EH (cell line): ENCODE data around the gene LZTS2.

Experiments used
- DNase-seq: peaks from one replicate; pipeline ENCODE4 v3.0.0-alpha.2; 2015; ENCODE audit warnings: low read depth

The LZTS2 gene

DNA sequence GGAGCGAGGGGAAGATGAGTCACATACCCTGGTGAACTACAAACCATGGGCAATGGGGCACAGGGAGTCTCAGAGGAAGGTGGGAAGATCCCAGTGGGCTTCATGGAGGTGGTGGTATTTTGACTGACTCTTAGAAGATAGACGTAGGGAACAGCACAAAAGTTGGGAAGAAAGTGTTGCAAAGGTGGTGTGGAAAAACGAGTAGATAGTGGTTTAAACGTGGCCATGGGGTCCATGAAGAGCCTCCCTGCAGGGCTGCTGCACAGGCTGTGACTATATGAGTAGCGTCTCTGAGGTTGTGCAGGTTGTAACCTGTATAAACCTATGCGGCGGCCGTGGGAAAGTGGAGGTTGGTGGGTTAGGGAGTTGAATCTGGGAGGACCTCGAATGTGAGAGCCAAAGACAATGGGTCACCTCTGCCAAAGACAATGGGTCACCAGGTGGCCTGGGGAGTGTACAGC is 13.8 kb downstream of the LZTS2 start:
- DNase-seq, result no peak

DNA sequence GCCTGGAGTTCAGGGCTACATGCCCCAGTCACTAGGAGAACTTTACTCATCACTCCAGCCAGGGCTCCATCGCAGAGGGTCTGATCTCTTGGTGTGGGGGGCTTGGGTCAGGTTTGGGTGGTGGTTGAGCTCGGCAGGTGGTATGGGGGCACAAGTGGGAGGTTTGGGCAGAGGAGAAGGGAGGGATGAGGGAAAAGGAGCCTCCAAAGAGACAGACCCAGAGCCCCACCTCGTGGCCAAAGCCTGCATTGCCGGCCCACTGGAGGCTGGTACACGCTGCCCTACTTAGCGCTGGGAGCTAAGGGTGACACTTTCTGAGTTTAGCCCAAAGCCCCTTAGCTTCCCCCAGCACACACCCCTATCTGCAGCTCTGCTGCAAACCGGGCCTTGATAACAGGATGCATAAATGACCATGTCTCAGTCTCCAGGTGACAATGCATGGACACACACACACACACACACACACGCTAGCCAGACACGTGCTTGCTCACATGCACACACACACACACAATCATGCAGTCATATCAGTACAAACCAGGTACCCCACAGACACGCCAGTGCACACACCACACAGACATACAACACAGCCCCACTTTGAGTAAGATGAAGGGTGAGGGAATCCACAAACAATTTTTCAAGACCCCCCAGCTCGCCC is 14.7 kb downstream of the LZTS2 start:
- DNase-seq, result peak; percentile 72

DNA sequence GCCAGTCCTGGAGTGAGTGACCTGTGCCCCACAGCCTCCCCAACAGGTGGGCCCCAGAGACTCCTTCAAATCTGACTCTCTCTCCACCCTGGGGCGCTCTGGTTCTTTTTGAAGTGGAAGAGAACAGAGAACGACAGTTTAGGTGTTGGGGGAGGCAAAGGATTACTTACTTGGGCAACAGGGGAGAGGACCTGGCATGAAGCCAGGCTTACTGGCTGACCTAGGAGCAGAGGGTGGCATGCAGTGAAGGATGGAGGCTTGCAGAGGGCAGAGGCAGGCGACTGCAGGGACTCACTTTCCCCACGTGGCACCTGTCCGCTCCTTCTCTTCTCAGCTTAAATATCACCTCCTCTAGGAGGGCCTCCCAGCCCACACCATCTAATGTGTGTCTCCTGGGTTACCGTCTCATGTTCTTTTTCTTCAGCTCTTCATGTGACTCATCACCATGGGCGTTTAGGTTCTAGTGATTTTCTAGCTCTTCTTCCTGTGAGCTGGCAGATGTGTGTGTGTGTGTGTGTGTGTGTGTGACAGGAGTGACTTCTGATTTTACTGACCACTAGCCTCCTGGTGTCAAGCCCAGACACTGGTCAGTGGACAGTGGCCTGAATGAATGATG is 15.5 kb downstream of the LZTS2 start:
- peak; percentile 90 for DNase-seq

DNA sequence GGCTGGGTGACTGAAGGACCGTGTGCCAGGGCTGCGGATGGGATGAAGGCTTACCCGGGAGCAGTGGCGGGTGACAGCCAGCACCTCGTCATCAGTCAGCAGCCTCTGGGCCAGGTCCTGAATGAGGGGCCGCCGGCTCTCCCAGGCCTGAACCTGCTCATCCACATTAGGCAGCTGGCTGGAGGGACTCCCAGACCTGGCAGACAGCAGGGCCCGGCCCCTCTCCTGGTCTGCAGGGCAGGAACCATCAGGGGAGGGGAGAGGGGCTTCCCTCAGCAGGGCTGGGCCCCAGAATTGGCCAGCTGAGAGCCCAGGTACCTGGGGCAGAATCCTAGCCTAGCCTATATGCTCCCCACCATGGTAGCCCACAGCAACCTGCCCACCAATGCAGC is 16.0 kb downstream of the LZTS2 start:
- no peak for DNase-seq

DNA sequence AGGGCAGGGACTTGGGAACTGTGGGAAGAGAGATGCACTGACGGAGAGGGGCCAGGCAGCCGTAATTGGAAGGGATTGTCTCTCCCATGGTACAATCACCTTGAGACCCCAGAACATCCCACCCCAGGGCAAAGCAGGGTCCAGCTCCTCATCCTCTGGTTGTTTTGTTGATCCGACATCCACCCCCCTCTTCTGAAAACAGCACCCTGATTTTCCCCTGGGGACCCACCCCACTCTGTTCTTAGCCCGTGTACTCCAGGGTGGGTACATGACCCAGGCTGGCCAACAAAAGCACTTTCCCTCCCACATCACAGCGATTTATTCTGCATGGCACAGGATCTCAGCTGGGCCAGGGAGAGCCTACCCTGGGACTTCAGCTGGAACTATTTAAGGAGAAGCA is 17.2 kb downstream of the LZTS2 start:
- no peak for DNase-seq

DNA sequence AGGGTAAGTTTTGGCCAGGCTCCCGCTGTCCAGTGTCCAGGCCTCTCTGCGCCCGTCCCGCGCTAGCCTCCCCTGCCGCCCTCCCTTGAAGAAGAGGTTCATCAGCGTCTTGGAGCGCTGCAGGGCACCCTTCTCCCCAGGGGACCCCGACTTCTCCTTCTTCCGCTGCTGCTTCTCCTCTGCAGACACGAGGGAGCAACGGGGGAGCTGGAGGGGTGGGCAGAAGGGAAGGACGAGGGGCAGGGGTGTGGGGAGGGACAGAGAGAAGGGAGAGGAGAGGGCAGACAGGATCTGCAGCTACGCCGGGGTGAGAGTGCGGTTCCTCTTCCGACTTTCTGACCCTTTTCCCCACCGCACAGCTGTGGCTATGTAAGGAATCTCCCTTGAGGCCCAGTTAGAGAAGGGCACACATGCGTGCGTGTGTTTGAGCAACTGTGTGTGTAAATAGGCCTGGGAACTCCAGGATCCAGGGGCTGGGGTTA is 18.6 kb downstream of the LZTS2 start:
- DNase-seq, result no peak

DNA sequence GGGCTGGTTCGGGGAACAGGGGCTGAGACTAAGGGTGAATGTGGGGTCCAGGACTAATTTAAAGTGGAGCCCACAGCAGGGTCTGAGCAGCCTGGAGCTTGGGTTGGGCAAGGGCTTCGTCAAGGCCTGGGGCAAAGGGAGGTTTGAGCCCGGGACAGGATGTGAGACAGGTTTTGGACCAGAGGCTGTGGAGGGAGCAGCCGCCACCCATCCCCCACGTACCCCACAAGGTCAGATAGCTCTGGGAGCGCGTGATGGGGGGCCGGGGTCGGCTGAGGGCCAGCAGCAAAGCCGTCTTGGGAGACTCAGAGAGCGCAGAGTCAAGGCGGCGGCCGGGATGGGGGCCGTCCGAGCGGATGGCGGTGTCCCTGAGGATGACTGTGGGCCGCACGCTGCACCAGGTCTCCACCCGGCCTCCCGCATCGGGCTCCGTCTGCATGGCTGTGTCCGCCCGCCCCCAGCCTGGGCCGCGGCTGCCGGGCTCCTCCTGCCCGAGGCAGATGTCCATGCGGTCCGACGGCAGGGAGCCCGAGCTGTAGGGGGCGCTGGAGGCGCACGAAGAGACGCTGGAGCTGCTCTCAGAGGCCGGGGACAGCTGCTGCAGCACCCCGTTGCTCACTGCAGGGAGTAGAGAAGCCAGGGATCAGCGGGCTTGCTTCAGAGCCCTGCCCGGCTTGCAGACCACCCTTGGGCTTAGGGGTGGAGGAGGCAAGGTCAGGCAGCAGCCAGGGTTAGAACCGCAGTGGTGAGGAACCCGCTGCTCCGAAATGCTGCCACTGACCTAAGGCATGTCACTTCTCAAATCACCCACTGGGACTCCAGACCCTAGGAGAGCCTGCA is 19.2 kb downstream of the LZTS2 start:
- peak; percentile 81 for DNase-seq

DNA sequence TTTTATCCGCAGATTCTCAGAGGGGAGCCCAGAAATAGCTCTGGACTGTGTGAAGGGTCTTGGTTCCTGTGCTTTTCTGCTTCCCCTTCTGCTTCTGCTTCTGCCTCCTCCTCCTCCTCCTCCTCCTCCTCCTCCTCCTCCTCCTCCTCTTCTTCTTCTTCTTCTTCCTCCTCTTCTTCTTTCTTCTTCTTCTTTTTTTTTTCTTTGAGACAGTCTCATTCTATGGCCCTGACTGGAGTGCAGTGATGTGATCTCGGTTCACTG is 19.8 kb downstream of the LZTS2 start:
- DNase-seq, result no peak

DNA sequence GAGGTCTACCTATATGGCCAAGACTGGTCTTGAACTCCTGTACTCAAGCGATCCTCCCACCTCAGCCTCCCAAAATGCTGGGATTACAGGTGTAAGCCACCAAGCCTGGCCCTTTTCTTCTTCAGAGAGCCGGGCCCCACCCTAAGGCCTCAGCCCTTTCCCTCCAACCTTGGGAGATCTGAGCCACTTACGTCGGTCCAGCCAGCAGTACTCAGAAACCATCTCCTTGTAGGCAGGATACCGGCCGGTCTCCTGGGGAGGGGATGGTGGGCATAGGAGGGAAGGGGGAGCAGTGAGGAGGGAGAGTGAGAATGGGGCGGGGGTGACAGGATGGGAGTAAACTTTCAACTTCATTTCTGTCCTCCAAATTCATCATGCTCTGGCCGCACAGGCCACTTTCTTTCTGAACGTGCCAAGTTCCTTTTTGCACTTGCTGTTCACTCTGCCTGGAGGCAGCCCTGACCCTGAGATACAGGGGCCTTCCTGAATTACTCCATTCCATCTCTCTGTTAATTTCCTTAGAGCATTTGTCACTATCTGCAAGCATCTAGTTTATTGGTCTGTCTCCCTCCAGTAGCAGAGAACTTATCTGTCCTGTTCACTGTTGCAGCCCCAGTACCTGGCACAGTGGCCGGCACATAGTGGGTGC is 20.9 kb downstream of the LZTS2 start:
- no peak for DNase-seq

DNA sequence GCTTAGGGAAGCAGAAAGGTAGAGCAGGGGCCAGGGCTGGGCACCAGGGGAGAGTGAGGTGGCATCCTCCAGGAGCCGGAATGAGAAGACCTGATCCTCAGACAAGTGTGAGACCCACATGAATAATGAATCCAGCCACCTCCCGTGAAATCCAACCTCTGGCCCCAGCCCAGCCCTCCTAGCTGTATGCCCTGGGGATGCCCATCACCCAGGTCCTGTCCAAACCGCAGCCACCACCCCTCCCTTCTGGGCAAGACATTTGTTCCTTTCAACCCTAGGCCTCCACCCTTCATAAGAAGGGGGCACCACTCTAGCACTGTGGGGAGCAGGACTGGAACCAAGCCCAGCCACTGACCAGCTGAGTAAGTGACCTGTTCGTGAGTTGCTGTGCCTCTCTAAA is 21.6 kb downstream of the LZTS2 start:
- DNase-seq, result no peak

DNA sequence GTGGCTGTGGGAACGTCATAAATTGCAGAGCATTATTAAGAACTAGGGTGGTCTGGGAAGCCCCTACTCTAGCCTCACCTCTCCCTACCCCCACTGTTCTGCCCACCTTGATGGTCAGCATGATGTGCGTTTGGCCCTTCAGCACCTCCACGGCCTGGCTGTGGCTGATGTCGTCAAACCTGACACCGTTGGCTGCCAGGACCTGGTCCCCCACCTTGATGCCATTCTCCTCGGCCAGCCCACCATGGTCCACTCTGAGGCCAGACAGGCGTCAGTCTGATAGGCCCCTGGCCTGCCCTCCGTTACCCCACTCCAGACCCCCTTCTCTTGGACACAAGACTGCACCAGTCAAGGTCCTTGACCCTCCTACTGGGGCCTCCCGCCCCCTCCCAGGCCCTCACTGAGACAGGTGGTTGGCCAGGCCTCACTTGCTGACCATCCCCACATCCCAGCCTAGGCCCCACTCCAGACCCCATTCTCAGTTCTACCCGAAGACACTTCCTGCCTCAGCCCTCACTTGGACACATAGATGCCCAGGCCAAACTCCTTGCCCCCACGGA is 22.2 kb downstream of the LZTS2 start:
- DNase-seq, result no peak

DNA sequence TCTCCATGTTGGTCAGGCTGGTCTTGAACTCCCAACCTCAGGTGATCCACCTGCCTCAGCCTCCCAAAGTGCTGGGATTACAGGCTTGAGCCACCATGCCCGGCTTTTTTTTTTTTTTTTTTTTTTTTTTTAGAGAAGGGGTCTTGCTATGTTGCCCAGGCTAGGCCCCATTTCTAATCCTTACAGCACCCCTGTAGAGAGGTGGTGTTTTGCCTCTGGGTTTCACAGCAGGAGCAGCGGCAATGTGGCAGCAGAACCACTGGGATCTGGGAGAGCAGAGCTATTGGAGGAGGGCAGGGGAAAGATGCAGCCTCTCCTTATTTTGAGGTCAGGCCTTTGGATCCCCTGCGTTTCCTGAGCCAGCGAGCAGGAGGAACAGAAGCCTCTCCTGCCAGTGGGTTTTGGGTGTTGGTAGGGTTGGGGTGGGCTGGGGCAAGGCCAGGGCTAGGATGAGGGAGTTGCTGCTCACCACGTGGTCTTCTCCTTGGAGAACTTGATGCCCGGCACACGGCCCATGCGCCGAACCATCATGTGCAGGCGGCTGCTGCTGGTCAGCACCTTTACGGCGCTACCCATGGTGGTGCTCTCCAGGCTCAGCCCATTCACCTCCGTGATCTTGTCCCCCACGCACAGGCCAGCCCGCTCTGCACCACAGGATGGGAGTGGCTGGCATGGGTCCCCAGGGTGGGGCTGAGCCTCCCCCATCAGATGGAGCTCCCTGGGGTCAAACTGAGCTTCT is 23.5 kb downstream of the LZTS2 start:
- no peak for DNase-seq

DNA sequence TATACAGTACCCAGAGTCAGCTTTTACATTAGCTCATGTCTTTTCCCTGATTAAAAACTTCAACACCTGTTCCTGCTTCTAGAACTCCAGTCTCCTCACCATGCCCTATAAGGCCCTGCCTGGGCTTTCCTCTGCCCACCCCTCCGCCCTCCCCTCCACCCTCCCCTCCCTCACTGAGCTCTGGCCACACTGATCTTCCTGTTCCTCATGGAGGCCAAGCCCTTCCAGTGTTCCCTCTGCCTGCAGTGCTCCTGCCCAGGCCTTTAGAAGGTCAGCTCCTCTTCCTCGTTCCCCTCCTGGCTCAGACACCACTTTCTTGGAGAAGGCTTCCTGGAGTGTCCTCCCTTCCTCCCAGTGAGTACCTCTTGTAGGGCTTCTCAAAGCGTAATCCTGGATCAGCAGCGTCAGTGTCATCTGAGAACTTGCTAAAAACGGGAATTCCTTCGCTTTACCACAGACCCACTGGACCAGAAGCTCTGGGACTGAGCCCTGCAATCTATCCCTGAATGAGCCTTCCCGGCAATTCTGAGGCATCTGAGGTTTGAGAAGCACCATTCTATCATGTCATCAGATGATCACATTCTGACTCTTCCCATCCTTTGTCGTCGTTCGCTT is 27.6 kb downstream of the LZTS2 start:
- DNase-seq, result peak; percentile 34

DNA sequence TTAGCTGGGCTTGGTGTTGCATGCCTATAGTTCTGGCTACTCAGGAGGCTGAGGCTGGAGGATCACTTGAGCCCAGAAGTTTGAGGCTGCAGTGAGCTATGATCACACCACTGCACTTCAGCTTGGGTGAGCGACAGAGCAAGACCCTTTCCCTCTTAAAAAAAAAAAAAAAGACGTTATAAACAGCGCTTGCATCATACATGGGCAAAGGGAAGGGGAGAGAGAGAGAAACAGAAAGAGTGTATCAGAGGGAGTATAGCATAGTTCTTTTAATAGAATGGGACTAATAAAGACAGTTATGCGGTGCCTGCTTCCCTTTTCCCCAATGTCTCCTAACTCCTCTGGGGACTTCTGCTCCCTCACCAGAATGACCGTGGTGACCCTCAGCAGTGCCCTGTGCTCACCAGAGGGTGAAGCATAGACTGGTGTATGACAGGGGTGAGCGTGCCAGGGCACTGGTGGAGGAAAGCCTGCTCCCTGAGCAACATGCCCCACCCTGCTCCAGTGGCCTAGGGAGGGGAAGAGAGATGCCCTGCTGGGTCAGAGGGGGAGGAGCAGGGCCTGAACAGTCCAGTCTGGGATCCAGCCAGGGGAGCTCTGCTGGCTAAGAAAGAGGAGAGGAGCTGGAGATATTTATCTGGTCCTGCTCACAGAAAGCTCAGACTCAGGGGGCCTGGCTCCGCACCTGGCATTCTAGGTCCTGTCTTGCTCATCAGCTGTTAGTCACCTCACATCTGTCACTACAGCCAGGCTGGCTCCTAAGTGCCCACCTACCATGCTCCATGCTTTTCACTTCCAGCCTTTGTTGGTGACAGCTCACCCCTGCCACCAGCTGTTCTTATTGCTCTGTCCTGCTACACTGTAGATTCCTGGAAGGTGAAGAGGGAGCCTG is 29.1 kb downstream of the LZTS2 start:
- DNase-seq, result no peak

DNA sequence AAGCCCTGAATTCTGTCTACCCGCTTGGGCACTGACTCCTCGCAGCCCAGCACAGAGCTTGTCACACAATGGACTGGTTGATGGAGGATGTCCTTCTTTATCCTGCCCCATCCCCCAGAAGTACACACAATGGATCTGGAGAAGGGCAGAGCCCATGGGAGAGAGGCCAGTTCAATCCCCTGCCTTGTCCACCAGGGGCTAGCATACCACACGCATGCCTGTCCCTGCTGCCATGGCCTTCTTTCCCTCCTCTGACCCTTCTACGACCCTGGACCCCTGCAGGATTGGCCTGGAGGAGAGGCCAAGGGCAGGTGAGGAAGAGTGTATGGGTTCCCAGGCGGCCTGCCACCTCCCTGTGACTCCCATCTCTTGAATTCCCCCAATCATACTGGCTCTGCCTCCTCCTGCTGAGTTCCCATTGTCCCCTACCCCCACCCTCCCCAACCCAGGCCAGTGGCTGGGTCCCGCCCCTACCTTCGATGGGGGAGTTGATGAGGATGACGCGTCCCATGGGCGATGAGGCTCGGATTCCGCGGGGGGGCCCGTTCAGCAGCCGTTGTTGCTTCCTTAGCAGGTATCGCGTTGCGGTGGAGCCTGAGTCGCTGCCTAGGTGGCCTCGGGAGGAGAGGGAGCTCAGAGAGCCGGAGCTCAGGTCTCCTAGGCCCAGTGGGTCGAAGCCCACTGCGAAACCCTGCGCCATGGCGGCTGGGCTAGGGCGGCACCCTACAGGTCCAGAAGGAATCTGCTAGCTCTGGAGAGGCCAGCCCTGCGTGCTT is 30.1 kb downstream of the LZTS2 start:
- no peak for DNase-seq

DNA sequence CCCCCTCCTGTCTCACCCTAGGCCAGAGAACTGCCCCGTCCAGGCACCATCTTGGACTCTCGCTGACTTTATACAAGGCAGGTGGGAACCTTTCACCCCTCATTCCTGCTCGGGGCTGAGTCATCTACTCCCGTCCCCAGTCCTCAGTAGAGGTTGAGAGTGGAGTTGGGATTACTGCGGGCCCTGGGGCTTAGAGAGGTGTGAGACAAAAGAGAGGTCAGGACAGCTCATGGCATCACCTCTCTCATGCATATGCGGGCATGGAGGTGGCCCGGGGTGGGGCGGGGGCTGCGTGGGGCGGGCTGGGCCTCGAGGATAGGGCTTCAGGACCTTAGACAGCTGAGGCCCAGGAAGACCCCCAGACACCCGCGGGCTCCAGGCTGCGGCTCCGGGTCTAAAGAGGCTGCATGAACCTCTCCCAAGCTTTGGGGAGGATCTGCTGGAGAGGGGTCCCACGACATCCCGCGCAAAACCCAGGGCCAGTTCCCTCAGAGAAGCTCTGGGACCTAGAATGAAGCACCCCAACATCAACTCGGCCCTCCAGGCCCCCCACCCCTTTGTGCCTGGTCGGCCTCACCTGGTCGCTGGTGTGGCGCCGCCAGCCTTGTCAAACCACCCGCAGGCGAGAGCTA is 31.0 kb downstream of the LZTS2 start:
- DNase-seq, result no peak

DNA sequence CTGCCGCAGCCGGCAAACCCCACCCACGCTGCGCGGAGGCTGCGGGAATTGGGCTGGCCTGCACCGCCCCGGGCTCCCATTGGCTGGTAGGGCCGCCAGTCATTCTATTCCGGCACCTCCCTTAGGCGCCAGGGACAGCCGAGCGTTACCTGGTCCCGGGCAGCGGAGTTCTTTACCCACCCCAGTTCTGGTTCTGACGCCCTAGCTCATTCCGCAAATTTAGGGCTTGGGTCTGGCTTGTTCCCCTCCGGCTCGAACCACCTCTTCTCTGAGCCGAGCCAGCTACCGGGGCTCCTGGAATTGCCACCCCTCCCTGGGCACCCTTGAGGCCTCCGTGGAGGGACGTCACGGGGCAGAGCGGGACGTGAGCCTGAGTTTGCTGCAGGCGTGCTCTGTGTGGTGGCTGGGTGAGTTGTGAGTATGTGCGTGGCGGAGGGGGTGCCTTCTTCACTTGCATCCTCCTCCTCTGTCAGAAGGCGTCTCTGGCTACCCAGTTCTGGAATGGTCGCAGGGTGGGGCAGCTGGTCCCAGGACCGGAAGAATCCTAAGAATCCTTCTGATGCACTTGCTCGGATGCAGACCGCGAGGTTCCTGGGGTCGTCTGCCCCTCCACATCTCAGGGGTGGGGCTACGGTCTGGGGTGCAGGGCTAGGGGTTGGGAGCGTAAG is 31.7 kb downstream of the LZTS2 start, which contains the start of the genes PDZD7 and SFXN3:
Gene PDZD7, minus strand, starts transcription at position 2 of the 668 bp plus-strand sequence. CDS start 910 bp downstream, outside the sequence.
Gene SFXN3, plus strand, starts transcription at position 107 of the 668 bp plus-strand sequence. CDS start 3,461 bp downstream, outside the sequence.
- DNase-seq, result peak; percentile 91
